ENCODE data around the gene TMEM178B. TPM values are rescaled to one million over a fixed set of nuclear protein-coding genes. Genes with fewer than 3 reads are reported as not detected.

TMEM178B gene
- total and polyA plus RNA-seq, 3 experiments from 2014 or later: 0.02 to 1.1 (median 0.97) TPM

DNA sequence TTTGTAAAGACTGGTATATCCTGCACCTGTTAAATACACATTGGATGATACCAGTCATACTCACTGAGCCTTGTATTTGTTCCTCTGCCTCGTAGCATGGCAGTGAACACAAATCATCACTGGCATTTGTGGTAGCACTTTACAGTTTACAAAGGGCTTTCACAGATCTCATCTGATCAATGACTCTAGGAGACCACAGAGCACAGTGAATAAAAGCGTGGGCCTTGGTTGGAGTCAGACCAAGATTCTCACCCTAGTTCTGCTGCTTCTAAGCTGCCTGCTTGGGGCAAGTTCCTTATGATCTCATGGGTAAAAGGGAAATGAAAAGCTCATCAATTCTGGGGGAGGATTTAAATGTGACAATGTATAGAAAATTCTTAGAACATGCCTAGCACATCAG is 347.4 kb downstream of the TMEM178B start:
- Histone ChIP-seq H3K4me1 (ENCODE audit: insufficient read depth, low read length) (no peaks in the 10 kb centered on the region), H3K27me3 (ENCODE audit: insufficient read depth, low read length, poor library complexity, severe bottlenecking) (no peaks in the 10 kb centered on the region), H3K36me3 (ENCODE audit: insufficient read depth, low read length) (no peaks in the 10 kb centered on the region), H3K27ac (ENCODE audit: low read depth, low read length) (no peak overlapping the region), H3K9me3 (ENCODE audit: low read length) (no peaks in the 10 kb centered on the region), H3K4me3 (ENCODE audit: low read length) (no peak overlapping the region)
- ChIA-PET CTCF (no interaction called here), POLR2A (no interaction called here)
- peaks cover 0 to under 1% (median 0%) of the 10 kb centered on the region in 5 donors for H3K9me3 Mint-ChIP-seq
- H3K27me3 Mint-ChIP-seq: peaks cover 2 to 27% of the 10 kb centered on the region in 2 donors
- H3K4me1 Mint-ChIP-seq: no peaks in the 10 kb centered on the region
- H3K27ac Mint-ChIP-seq: no peak overlapping the region
- no peak overlapping the region for H3K4me3 Mint-ChIP-seq
- DNase-seq: no peak
- peaks cover 0 to 4% (median 2%) of the 10 kb centered on the region in 3 donors for H3K36me3 Mint-ChIP-seq

- CTCF ChIA-PET: no interaction called here
- no peaks in the 10 kb centered on the region for H3K9me3 ChIP-seq (ENCODE audit: low read length)
- H3K27me3 ChIP-seq (ENCODE audit: insufficient read depth, low read length, poor library complexity, severe bottlenecking): no peaks in the 10 kb centered on the region
- H3K27ac ChIP-seq (ENCODE audit: low read depth, low read length): no peak overlapping the region
- no peaks in the 10 kb centered on the region for H3K36me3 ChIP-seq (ENCODE audit: insufficient read depth, low read length)
- Mint-ChIP-seq H3K27me3 (peaks cover 10 to 20% of the 10 kb centered on the region in 2 donors), H3K4me1 (no peaks in the 10 kb centered on the region), H3K4me3 (no peak overlapping the region), H3K36me3 (peaks cover 0 to 4% (median 0%) of the 10 kb centered on the region in 3 donors), H3K27ac (no peak overlapping the region), H3K9me3 (peaks cover 2 to 8% (median 4%) of the 10 kb centered on the region in 5 donors)
- H3K4me3 ChIP-seq (ENCODE audit: low read length): no peak overlapping the region
- no peak for DNase-seq
- no peaks in the 10 kb centered on the region for H3K4me1 ChIP-seq (ENCODE audit: insufficient read depth, low read length)
- POLR2A ChIA-PET: no interaction called here
These were observed 353.3 kb downstream of the TMEM178B start for GRCh38 chr7:141427134-141427533.

DNA sequence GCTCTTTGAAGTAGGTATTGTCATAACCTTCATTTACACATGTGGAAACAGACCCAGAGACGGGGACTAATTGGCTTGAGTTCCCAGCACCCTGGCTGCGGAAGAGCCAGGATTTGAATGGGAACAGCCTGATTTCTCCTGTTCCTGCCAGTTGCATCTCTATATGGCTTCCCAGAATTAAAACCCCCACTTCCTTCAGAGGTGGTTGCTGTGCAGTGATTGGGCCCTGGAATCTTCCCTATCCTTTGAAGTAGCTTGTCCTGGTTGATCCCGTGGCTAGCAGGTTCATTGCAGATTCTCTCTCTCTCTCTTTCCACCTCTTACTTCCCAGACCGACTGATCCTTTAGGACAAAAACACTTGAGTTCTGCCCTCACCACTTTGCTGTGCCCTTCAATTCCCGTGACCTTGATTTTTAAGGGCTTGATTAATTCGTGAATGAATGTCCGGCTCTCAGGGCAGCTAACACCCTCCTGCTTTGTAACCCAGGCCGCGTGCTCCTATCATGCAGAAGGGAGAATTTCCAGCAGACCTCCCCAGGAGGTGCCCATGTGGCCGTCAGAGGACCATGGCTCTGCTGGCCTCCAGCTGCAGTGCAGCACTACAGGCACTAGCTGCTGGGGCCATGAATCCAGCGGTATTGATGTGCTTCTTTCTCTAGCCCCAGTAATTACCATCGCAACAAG is 356.7 kb downstream of the TMEM178B start:
- no peaks in the 10 kb centered on the region for H3K27me3 ChIP-seq (ENCODE audit: insufficient read depth, low read length, poor library complexity, severe bottlenecking)
- ChIA-PET POLR2A (no interaction called here), CTCF (no interaction called here)
- no peak overlapping the region for H3K27ac ChIP-seq (ENCODE audit: low read depth, low read length)
- H3K4me1 ChIP-seq (ENCODE audit: insufficient read depth, low read length): no peaks in the 10 kb centered on the region
- no peak for DNase-seq
- no peaks in the 10 kb centered on the region for H3K9me3 ChIP-seq (ENCODE audit: low read length)
- H3K4me3 ChIP-seq (ENCODE audit: low read length): no peak overlapping the region
- Mint-ChIP-seq H3K36me3 (no peaks in the 10 kb centered on the region), H3K9me3 (peaks cover 2 to 8% (median 4%) of the 10 kb centered on the region in 5 donors), H3K4me3 (no peak overlapping the region), H3K4me1 (no peaks in the 10 kb centered on the region), H3K27me3 (peaks cover 15 to 21% of the 10 kb centered on the region in 2 donors), H3K27ac (no peak overlapping the region)
- H3K36me3 ChIP-seq (ENCODE audit: insufficient read depth, low read length): no peaks in the 10 kb centered on the region

GRCh38 chr7:141431140-141431479 is 357.2 kb downstream of the TMEM178B start:
- Mint-ChIP-seq H3K27me3 (peaks cover 15 to 18% of the 10 kb centered on the region in 2 donors), H3K36me3 (no peaks in the 10 kb centered on the region), H3K4me3 (no peak overlapping the region), H3K4me1 (no peaks in the 10 kb centered on the region), H3K9me3 (peaks cover 2 to 8% (median 4%) of the 10 kb centered on the region in 5 donors), H3K27ac (no peak overlapping the region)
- H3K27ac ChIP-seq (ENCODE audit: low read depth, low read length): no peak overlapping the region
- H3K36me3 ChIP-seq (ENCODE audit: insufficient read depth, low read length): no peaks in the 10 kb centered on the region
- H3K4me3 ChIP-seq (ENCODE audit: low read length): no peak overlapping the region
- H3K9me3 ChIP-seq (ENCODE audit: low read length): no peaks in the 10 kb centered on the region
- POLR2A ChIA-PET: no interaction called here
- DNase-seq: no peak
- CTCF ChIA-PET: no interaction called here
- H3K27me3 ChIP-seq (ENCODE audit: insufficient read depth, low read length, poor library complexity, severe bottlenecking): no peaks in the 10 kb centered on the region
- no peaks in the 10 kb centered on the region for H3K4me1 ChIP-seq (ENCODE audit: insufficient read depth, low read length)

GRCh38 chr7:141431711-141432110 is 357.8 kb downstream of the TMEM178B start:
- no peak for DNase-seq
- Histone ChIP-seq H3K4me1 (ENCODE audit: insufficient read depth, low read length) (no peaks in the 10 kb centered on the region), H3K9me3 (ENCODE audit: low read length) (no peaks in the 10 kb centered on the region), H3K4me3 (ENCODE audit: low read length) (no peak overlapping the region), H3K27me3 (ENCODE audit: insufficient read depth, low read length, poor library complexity, severe bottlenecking) (no peaks in the 10 kb centered on the region), H3K36me3 (ENCODE audit: insufficient read depth, low read length) (no peaks in the 10 kb centered on the region), H3K27ac (ENCODE audit: low read depth, low read length) (no peak overlapping the region)
- Mint-ChIP-seq H3K4me3 (no peak overlapping the region), H3K27ac (no peak overlapping the region), H3K36me3 (no peaks in the 10 kb centered on the region), H3K4me1 (no peaks in the 10 kb centered on the region), H3K27me3 (peaks cover 12 to 20% of the 10 kb centered on the region in 2 donors), H3K9me3 (peaks cover 2 to 8% (median 4%) of the 10 kb centered on the region in 5 donors)
- CTCF ChIA-PET: no interaction called here
- POLR2A ChIA-PET: no interaction called here

- Mint-ChIP-seq H3K27me3 (peaks cover 14 to 20% of the 10 kb centered on the region in 2 donors), H3K4me1 (no peaks in the 10 kb centered on the region), H3K36me3 (no peaks in the 10 kb centered on the region), H3K9me3 (peaks cover 0 to 1% (median 0%) of the 10 kb centered on the region in 5 donors), H3K27ac (no peak overlapping the region), H3K4me3 (no peak overlapping the region)
- no peaks in the 10 kb centered on the region for H3K4me1 ChIP-seq (ENCODE audit: insufficient read depth, low read length)
- ChIA-PET POLR2A (no interaction called here), CTCF (no interaction called here)
- H3K36me3 ChIP-seq (ENCODE audit: insufficient read depth, low read length): no peaks in the 10 kb centered on the region
- H3K4me3 ChIP-seq (ENCODE audit: low read length): no peak overlapping the region
- no peak overlapping the region for H3K27ac ChIP-seq (ENCODE audit: low read depth, low read length)
- H3K9me3 ChIP-seq (ENCODE audit: low read length): no peaks in the 10 kb centered on the region
- H3K27me3 ChIP-seq (ENCODE audit: insufficient read depth, low read length, poor library complexity, severe bottlenecking): no peaks in the 10 kb centered on the region
- no peak for DNase-seq
These were observed 359.8 kb downstream of the TMEM178B start for GRCh38 chr7:141433698-141434097.

GRCh38 chr7:141436139-141436538 is 362.3 kb downstream of the TMEM178B start:
- DNase-seq: no peak
- Histone ChIP-seq H3K4me1 (ENCODE audit: insufficient read depth, low read length) (no peaks in the 10 kb centered on the region), H3K27ac (ENCODE audit: low read depth, low read length) (no peak overlapping the region), H3K4me3 (ENCODE audit: low read length) (no peak overlapping the region), H3K36me3 (ENCODE audit: insufficient read depth, low read length) (no peaks in the 10 kb centered on the region), H3K27me3 (ENCODE audit: insufficient read depth, low read length, poor library complexity, severe bottlenecking) (no peaks in the 10 kb centered on the region), H3K9me3 (ENCODE audit: low read length) (no peaks in the 10 kb centered on the region)
- CTCF ChIA-PET: no interaction called here
- no peak overlapping the region for H3K4me3 Mint-ChIP-seq
- POLR2A ChIA-PET: no interaction called here
- no peaks in the 10 kb centered on the region for H3K36me3 Mint-ChIP-seq
- peaks cover 8 to 15% of the 10 kb centered on the region in 2 donors for H3K27me3 Mint-ChIP-seq
- no peaks in the 10 kb centered on the region for H3K4me1 Mint-ChIP-seq
- H3K27ac Mint-ChIP-seq: no peak overlapping the region
- no peaks in the 10 kb centered on the region for H3K9me3 Mint-ChIP-seq

GRCh38 chr7:141436575-141437075 is 362.8 kb downstream of the TMEM178B start:
- Histone ChIP-seq H3K27ac (ENCODE audit: low read depth, low read length) (no peak overlapping the region), H3K36me3 (ENCODE audit: insufficient read depth, low read length) (no peaks in the 10 kb centered on the region), H3K27me3 (ENCODE audit: insufficient read depth, low read length, poor library complexity, severe bottlenecking) (no peaks in the 10 kb centered on the region), H3K4me3 (ENCODE audit: low read length) (no peak overlapping the region), H3K9me3 (ENCODE audit: low read length) (no peaks in the 10 kb centered on the region), H3K4me1 (ENCODE audit: insufficient read depth, low read length) (no peaks in the 10 kb centered on the region)
- H3K36me3 Mint-ChIP-seq: no peaks in the 10 kb centered on the region
- no peaks in the 10 kb centered on the region for H3K9me3 Mint-ChIP-seq
- POLR2A ChIA-PET: no interaction called here
- no peak overlapping the region for H3K4me3 Mint-ChIP-seq
- no peaks in the 10 kb centered on the region for H3K4me1 Mint-ChIP-seq
- CTCF ChIA-PET: no interaction called here
- H3K27ac Mint-ChIP-seq: no peak overlapping the region
- H3K27me3 Mint-ChIP-seq: peaks cover 8 to 12% of the 10 kb centered on the region in 2 donors
- no peak for DNase-seq
